Body of pancreas (tissue), 4 donors: Measurements from ENCODE around the gene ATP6V0A1.

Experiments used
- CTCF ChIP-seq, 7 experiments: fragments of 450-650 bp in 4 of 7; fragments of 200-600 bp in 3 of 7; sonication (generic) in 3 of 7; IDR thresholded peaks; one replicate each; pipeline ENCODE4 v1.5.1; 2016 to 2019; ENCODE audit warnings: antibody characterized with exemption in 7 of 7
- POLR2A ChIP-seq, 3 donors: fragments of 450-650 bp; IDR thresholded peaks; one replicate each; pipeline ENCODE4 v1.6.1; 2016; ENCODE audit warnings: antibody characterized with exemption in 3 of 3, mild to moderate bottlenecking in 2 of 3

GRCh38 chr17:42525221-42525620 is 66.5 kb downstream of the ATP6V0A1 start:
- TF ChIP-seq POLR2A (IDR thresholded peaks at IDR 0.05) = no peak
- TF ChIP-seq CTCF (IDR thresholded peaks at IDR 0.05) = no peak
